Stimulated activated naive CD4-positive, alpha-beta T cell (primary cell): ENCODE measurements around the gene KLHL30.
A peak's percentile ranks its signal among the peaks of the same experiment; 100 is the strongest.

Experiments used
- DNase-seq, 6 experiments: peaks; one replicate each; lab custom pipeline; 2025; lab: John Stamatoyannopoulos, UW

Gene KLHL30

GRCh38 chr2:238138331-238139195, at the start of gene KLHL30:
Gene KLHL30 (plus strand): TSS chr2:238138668. CDS start chr2:238140755, 2,087 bp downstream.
- no peak for DNase-seq

- DNase-seq = no peak
Observed at GRCh38 chr2:238090887-238091286, 47.6 kb upstream of the KLHL30 start.

GRCh38 chr2:238091436-238092060, 46.9 kb upstream of the KLHL30 start:
- DNase-seq = no peak

GRCh38 chr2:238092486-238093035, 45.9 kb upstream of the KLHL30 start:
- DNase-seq = no peak

- DNase-seq = no peak
Observed at GRCh38 chr2:238093181-238094140, 45.0 kb upstream of the KLHL30 start.

GRCh38 chr2:238094438-238095022, 43.9 kb upstream of the KLHL30 start:
- no peak for DNase-seq

GRCh38 chr2:238095143-238095542, 43.3 kb upstream of the KLHL30 start:
- DNase-seq = no peak

- DNase-seq = no peak
Observed at GRCh38 chr2:238096311-238097011, 42.0 kb upstream of the KLHL30 start.

GRCh38 chr2:238097201-238097987, 41.1 kb upstream of the KLHL30 start:
- no peak for DNase-seq

- DNase-seq = peak in 1 of 6 experiments; percentile 3
Observed at GRCh38 chr2:238097988-238098871, 40.2 kb upstream of the KLHL30 start.

GRCh38 chr2:238098901-238099713, 39.4 kb upstream of the KLHL30 start:
- no peak for DNase-seq

- DNase-seq = no peak
Observed at GRCh38 chr2:238099714-238100048, 38.8 kb upstream of the KLHL30 start.

- no peak for DNase-seq
Observed at GRCh38 chr2:238100049-238100820, 38.2 kb upstream of the KLHL30 start, which contains the start of gene ESPNL. Gene ESPNL (plus strand): TSS chr2:238100340. CDS start chr2:238100420, 80 bp downstream.

- no peak for DNase-seq
Observed at GRCh38 chr2:238100821-238101771, 37.4 kb upstream of the KLHL30 start.

- no peak for DNase-seq
Observed at GRCh38 chr2:238101891-238102841, 36.3 kb upstream of the KLHL30 start.
